ENCODE measurements around the gene PLA2G4D. TPM values are rescaled to one million over a fixed set of nuclear protein-coding genes. Genes with fewer than 3 reads are reported as not detected.

Gene PLA2G4D
- polyA plus RNA-seq, 1 experiment = not detected

- POLR2A ChIA-PET = no interaction called here
- Histone ChIP-seq H3K4me3 (ENCODE audit: low read depth, low read length) (no peak overlapping the region), H3K9me3 (ENCODE audit: control insufficient read depth, insufficient read depth, low read length) (no peaks in the 10 kb centered on the region; the same call in 1 of the 2 replicates), H3K27me3 (ENCODE audit: control insufficient read depth, insufficient read depth, low read length) (peaks cover 45% of the 10 kb centered on the region), H3K27ac (ENCODE audit: low read depth, low read length) (no peak overlapping the region)
- no peak for TF ChIP-seq CTCF (IDR thresholded peaks at IDR 0.05; ENCODE audit: low read depth, low read length)
- no peak for DNase-seq (ENCODE audit: low read depth, low spot score)
- CTCF ChIA-PET = interaction anchor here (0.6 to 2.4 kb wide), 2 partner anchors 91 to 940 kb away, joined by 4 to 10 read pairs; no protein-coding TSS in a partner anchor
Measured at GRCh38 chr15:42080186-42080918, 14.0 kb downstream of the PLA2G4D start.

GRCh38 chr15:42079401-42079908 is 14.9 kb downstream of the PLA2G4D start:
- Histone ChIP-seq H3K4me3 (ENCODE audit: low read depth, low read length) (no peak overlapping the region), H3K27ac (ENCODE audit: low read depth, low read length) (no peak overlapping the region), H3K27me3 (ENCODE audit: control insufficient read depth, insufficient read depth, low read length) (peaks cover 42% of the 10 kb centered on the region), H3K9me3 (ENCODE audit: control insufficient read depth, insufficient read depth, low read length) (no peaks in the 10 kb centered on the region; the same call in 1 of the 2 replicates)
- ChIA-PET POLR2A (no interaction called here), CTCF (interaction anchor here (0.6 to 2.4 kb wide), 5 partner anchors 13 to 90 kb away, joined by 3 to 10 read pairs (median 5); no protein-coding TSS in a partner anchor)
- TF ChIP-seq CTCF (IDR thresholded peaks at IDR 0.05; ENCODE audit: low read depth, low read length) = no peak
- DNase-seq (ENCODE audit: low read depth, low spot score) = no peak

GRCh38 chr15:42078903-42079302 is 15.5 kb downstream of the PLA2G4D start:
- POLR2A ChIA-PET = interaction anchor here (0.6 kb wide), 1 partner anchor 84 kb away, joined by 5 read pairs; no protein-coding TSS in a partner anchor
- no peak for TF ChIP-seq CTCF (IDR thresholded peaks at IDR 0.05; ENCODE audit: low read depth, low read length)

GRCh38 chr15:42077689-42078088 is 16.7 kb downstream of the PLA2G4D start:
- Histone ChIP-seq H3K4me3 (ENCODE audit: low read depth, low read length) (no peak overlapping the region), H3K27me3 (ENCODE audit: control insufficient read depth, insufficient read depth, low read length) (peaks cover 33% of the 10 kb centered on the region), H3K9me3 (ENCODE audit: control insufficient read depth, insufficient read depth, low read length) (no peaks in the 10 kb centered on the region; the same call in 1 of the 2 replicates), H3K27ac (ENCODE audit: low read depth, low read length) (no peak overlapping the region)
- ChIA-PET CTCF (interaction anchor here (1.2 kb wide), 1 partner anchor 61 kb away, joined by 4 read pairs; no protein-coding TSS in a partner anchor), POLR2A (no interaction called here)
- no peak for TF ChIP-seq CTCF (IDR thresholded peaks at IDR 0.05; ENCODE audit: low read depth, low read length)
- DNase-seq (ENCODE audit: low read depth, low spot score) = no peak

More at GRCh38 chr15:42078903-42079302, 15.5 kb downstream of the PLA2G4D start:
- Histone ChIP-seq H3K4me3 (ENCODE audit: low read depth, low read length) (no peak overlapping the region), H3K27me3 (ENCODE audit: control insufficient read depth, insufficient read depth, low read length) (peaks cover 42% of the 10 kb centered on the region), H3K9me3 (ENCODE audit: control insufficient read depth, insufficient read depth, low read length) (no peaks in the 10 kb centered on the region; the same call in 1 of the 2 replicates), H3K27ac (ENCODE audit: low read depth, low read length) (no peak overlapping the region)
- no peak for DNase-seq (ENCODE audit: low read depth, low spot score)
- CTCF ChIA-PET = interaction anchor here (0.6 to 2.4 kb wide), 5 partner anchors 12 to 89 kb away, joined by 3 to 10 read pairs (median 5); no protein-coding TSS in a partner anchor

GRCh38 chr15:42073418-42073817 is 20.9 kb downstream of the PLA2G4D start:
- no peak for DNase-seq (ENCODE audit: low read depth, low spot score)
- ChIA-PET POLR2A (no interaction called here), CTCF (interaction anchor here (1.1 to 1.3 kb wide), 2 partner anchors 11 to 64 kb away, joined by 3 to 10 read pairs; no protein-coding TSS in a partner anchor)
- no peak overlapping the region for H3K27ac ChIP-seq (ENCODE audit: low read depth, low read length)
- no peak overlapping the region for H3K4me3 ChIP-seq (ENCODE audit: low read depth, low read length)
- H3K9me3 ChIP-seq (ENCODE audit: control insufficient read depth, insufficient read depth, low read length) = peaks cover 5% of the 10 kb centered on the region; the same call in 1 of the 2 replicates
- H3K27me3 ChIP-seq (ENCODE audit: control insufficient read depth, insufficient read depth, low read length) = peaks cover 25% of the 10 kb centered on the region
- no peak for TF ChIP-seq CTCF (IDR thresholded peaks at IDR 0.05; ENCODE audit: low read depth, low read length)

All from AG04450 (cell line).